ENCODE results near the gene KRTAP9-3.
"Not testable (repeated sequence)": the region's sequence is repeated elsewhere in the genome, so short reads cannot be mapped to it uniquely, and the experiment has no call there.

Gene KRTAP9-3

GRCh38 chr17:41251261-41251660, 19.0 kb downstream of the KRTAP9-3 start:
- DNase-seq = no peak

- no peak for DNase-seq
Measured at GRCh38 chr17:41254861-41255260, 22.6 kb downstream of the KRTAP9-3 start.

- not testable (repeated sequence) for DNase-seq
Measured at GRCh38 chr17:41255381-41256290, 23.4 kb downstream of the KRTAP9-3 start, which contains the start of gene KRTAP9-9. TSS of gene KRTAP9-9 (plus strand) at chr17:41255384.

- DNase-seq = no peak
Measured at GRCh38 chr17:41256291-41256685, 24.0 kb downstream of the KRTAP9-3 start.

GRCh38 chr17:41258406-41258805, 26.2 kb downstream of the KRTAP9-3 start:
- no peak for DNase-seq

GRCh38 chr17:41263212-41263611, 31.0 kb downstream of the KRTAP9-3 start:
- DNase-seq = no peak

GRCh38 chr17:41264599-41264998, 32.4 kb downstream of the KRTAP9-3 start:
- no peak for DNase-seq

GRCh38 chr17:41265078-41265477, 32.8 kb downstream of the KRTAP9-3 start, which contains the start of gene KRTAP9-6:
TSS of gene KRTAP9-6 (plus strand) at chr17:41265378. CDS start at chr17:41265378, 0 bp downstream.
- no peak for DNase-seq

GRCh38 chr17:41267711-41268110, 35.5 kb downstream of the KRTAP9-3 start:
- DNase-seq = no peak

GRCh38 chr17:41271323-41271722, 39.1 kb downstream of the KRTAP9-3 start:
- DNase-seq = not testable (repeated sequence)

GRCh38 chr17:41271858-41272257, 39.6 kb downstream of the KRTAP9-3 start:
- no peak for DNase-seq

- DNase-seq = not testable (repeated sequence)
Measured at GRCh38 chr17:41275648-41276190, 43.5 kb downstream of the KRTAP9-3 start, which contains the start of gene KRTAP9-7. TSS of gene KRTAP9-7 (plus strand) at chr17:41275698. CDS start at chr17:41275698, 0 bp downstream.

- DNase-seq = no peak
Measured at GRCh38 chr17:41278176-41278955, 46.1 kb downstream of the KRTAP9-3 start.

Measured in effector CD4-positive, alpha-beta T cell (primary cell).